ENCODE results near the gene OSTM1.

The OSTM1 gene

GRCh38 chr6:108083349-108083748, 8.8 kb upstream of the OSTM1 start:
- no peak for TF ChIP-seq CTCF (IDR thresholded peaks at IDR 0.05; ENCODE audit: low read depth, low read length, missing control alignments)
- H3K4me3 ChIP-seq (ENCODE audit: low read depth, low read length): no peak overlapping the region
- DNase-seq (ENCODE audit: low read depth): no peak
- in situ Hi-C loops (cut with HindIII; ENCODE audit: low sequenced_read_pairs): no loop called here

GRCh38 chr6:108082539-108082938, 8.0 kb upstream of the OSTM1 start:
- no peak overlapping the region for H3K4me3 ChIP-seq (ENCODE audit: low read depth, low read length)
- DNase-seq (ENCODE audit: low read depth): no peak
- in situ Hi-C loops (cut with HindIII; ENCODE audit: low sequenced_read_pairs): no loop called here
- TF ChIP-seq CTCF (IDR thresholded peaks at IDR 0.05; ENCODE audit: low read depth, low read length, missing control alignments): no peak

- peak; percentile 76 for DNase-seq (ENCODE audit: low read depth)
- no peak for TF ChIP-seq CTCF (IDR thresholded peaks at IDR 0.05; ENCODE audit: low read depth, low read length, missing control alignments)
- in situ Hi-C loops (cut with HindIII; ENCODE audit: low sequenced_read_pairs): no loop called here
- H3K4me3 ChIP-seq (ENCODE audit: low read depth, low read length): no peak overlapping the region
These were observed 5.7 kb upstream of the OSTM1 start for GRCh38 chr6:108080010-108080780.

GRCh38 chr6:108078191-108078590, 3.6 kb upstream of the OSTM1 start:
- no peak for TF ChIP-seq CTCF (IDR thresholded peaks at IDR 0.05; ENCODE audit: low read depth, low read length, missing control alignments)
- in situ Hi-C loops (cut with HindIII; ENCODE audit: low sequenced_read_pairs): no loop called here
- peak; percentile 59 for DNase-seq (ENCODE audit: low read depth)
- H3K4me3 ChIP-seq (ENCODE audit: low read depth, low read length): no peak overlapping the region

- in situ Hi-C loops (cut with HindIII; ENCODE audit: low sequenced_read_pairs): no loop called here
These were observed 533 bp downstream of the OSTM1 start for GRCh38 chr6:108074057-108074358.

GRCh38 chr6:108071736-108072276, 2.7 kb downstream of the OSTM1 start:
- no peak overlapping the region for H3K4me3 ChIP-seq (ENCODE audit: low read depth, low read length)
- DNase-seq (ENCODE audit: low read depth): no peak
- in situ Hi-C loops (cut with HindIII; ENCODE audit: low sequenced_read_pairs): no loop called here
- TF ChIP-seq CTCF (IDR thresholded peaks at IDR 0.05; ENCODE audit: low read depth, low read length, missing control alignments): no peak

More at GRCh38 chr6:108074057-108074358, 533 bp downstream of the OSTM1 start:
- no peak for TF ChIP-seq CTCF (IDR thresholded peaks at IDR 0.05; ENCODE audit: low read depth, low read length, missing control alignments)
- peak overlapping the region; percentile 73 for H3K4me3 ChIP-seq (ENCODE audit: low read depth, low read length)
- no peak for DNase-seq (ENCODE audit: low read depth)

Measured in astrocyte of the cerebellum (primary cell).